GM12878 (cell line): Measurements from ENCODE around the gene ATG10. TPM values are rescaled to one million over a fixed set of nuclear protein-coding genes. Genes with fewer than 3 reads are reported as not detected.

Experiments used
- ATAC-seq: fragments of 200-7000 bp; cut with Tn5 transposase; 3 replicates; pipeline ENCODE4 v1.9.1; 2020; ENCODE audit warnings: mild to moderate bottlenecking, moderate library complexity
- BruUV-seq: library from RNA; stranded (reverse); fragments of 400-500 nt; replicated peaks from 2 replicates; lab custom pipeline; 2021; lab: Mats Ljungman, UMichigan
- CTCF ChIA-PET: fragments of 300-600 bp; sonication (Branson Sonifier 250); formaldehyde crosslinking; extraction: SDS; loops from one replicate; lab custom pipeline; 2021; ENCODE audit warnings: inconsistent platforms; lab: Yijun Ruan, JAX
- POLR2A ChIA-PET: fragments of 350-600 bp; formaldehyde crosslinking; extraction: SDS; loops from one replicate; lab custom pipeline; 2021; ENCODE audit warnings: inconsistent platforms; lab: Charles Lee
- RAD21 ChIA-PET: fragments of 300-600 bp; sonication (Branson Sonifier 250); formaldehyde crosslinking; loops from one replicate; lab custom pipeline; 2023; ENCODE audit warnings: antibody characterized with exemption; ENCODE audit not compliant: unreplicated experiment; lab: Charles Lee
- SMC1A ChIA-PET: fragments of 300-600 bp; sonication (Branson Sonifier 250); formaldehyde crosslinking; loops from one replicate; lab custom pipeline; 2023; ENCODE audit not compliant: unreplicated experiment, uncharacterized antibody; lab: Charles Lee
- DNase-seq: peaks from one replicate; pipeline ENCODE4 v3.0.0-alpha.2; 2011; ENCODE audit warnings: low read depth, low spot score
- FAIRE-seq: peaks from 3 replicates; lab custom pipeline; 2011; peaks lifted over from hg19 to GRCh38; lab: Jason Lieb, UNC
- H2AFZ ChIP-seq: 2 replicates; pipeline ENCODE4 v1.6.0; 2011; ENCODE audit warnings: low read depth, low read length, control low read depth; ENCODE audit not compliant: control insufficient read depth
- H3K27ac ChIP-seq: 2 replicates; pipeline ENCODE4 v1.5.1; 2011; ENCODE audit warnings: control low read depth; ENCODE audit not compliant: control insufficient read depth, insufficient read depth
- H3K27me3 ChIP-seq, 2 experiments: replicated peaks in 1 of 2; 2 replicates each; pipeline versions ENCODE4 v1.6.0 to v1.6.1; 2011; ENCODE audit warnings: low read length in 1 of 2; ENCODE audit not compliant: control insufficient read depth in 2 of 2, insufficient read depth in 2 of 2
- H3K36me3 ChIP-seq, 2 experiments: 2 replicates each; pipeline ENCODE4 v1.5.1; 2011; ENCODE audit warnings: low read length in 1 of 2; ENCODE audit not compliant: control insufficient read depth in 2 of 2, insufficient read depth in 2 of 2
- H3K4me1 ChIP-seq: 2 replicates; pipeline ENCODE4 v1.6.1; 2011; ENCODE audit warnings: mild to moderate bottlenecking, low read length, moderate library complexity, mixed read lengths; ENCODE audit not compliant: control insufficient read depth, insufficient read depth
- H3K4me2 ChIP-seq: 2 replicates; pipeline ENCODE4 v1.6.0; 2011; ENCODE audit warnings: control low read depth; ENCODE audit not compliant: control insufficient read depth, insufficient read depth
- H3K4me3 ChIP-seq: fragments of 200-600 bp; sonication (generic); 2 replicates; pipeline ENCODE4 v1.5.1; 2016
- H3K79me2 ChIP-seq: 2 replicates; pipeline ENCODE4 v1.6.0; 2011; ENCODE audit warnings: low read length; ENCODE audit not compliant: control insufficient read depth, insufficient read depth
- H3K9ac ChIP-seq: 2 replicates; pipeline ENCODE4 v1.8.0; 2011; ENCODE audit warnings: low read length, control low read depth, mixed read lengths; ENCODE audit not compliant: control insufficient read depth, insufficient read depth
- H3K9me3 ChIP-seq: replicated peaks from 3 replicates; pipeline ENCODE4 v1.5.1; 2011; ENCODE audit warnings: mild to moderate bottlenecking, low read length; ENCODE audit not compliant: control insufficient read depth, insufficient read depth
- H4K20me1 ChIP-seq: 2 replicates; pipeline ENCODE4 v1.6.0; 2011; ENCODE audit not compliant: control insufficient read depth, insufficient read depth
- ASH2L ChIP-seq: fragments of 300-600, 200-600 bp; sonication (generic); IDR thresholded peaks from 2 replicates; pipeline ENCODE4 v1.6.1; 2017; ENCODE audit warnings: low read depth, mild to moderate bottlenecking, borderline replicate concordance
- HDAC6 ChIP-seq: fragments of 200-600 bp; sonication (generic); IDR thresholded peaks from one replicate; pipeline ENCODE4 v1.8.0; 2017; ENCODE audit warnings: antibody characterized with exemption; ENCODE audit not compliant: unreplicated experiment
- JUND ChIP-seq: IDR thresholded peaks from 2 replicates; pipeline ENCODE4 v1.6.1; 2012; ENCODE audit warnings: low read depth, mild to moderate bottlenecking, low read length, improper control_type of control experiment, moderate library complexity
- KAT2A ChIP-seq: conservative IDR thresholded peaks from 2 replicates; pipeline ENCODE4 v1.6.1; 2011; ENCODE audit warnings: low read depth, low read length; ENCODE audit not compliant: control insufficient read depth
- MTA2 ChIP-seq: fragments of 450-650 bp; IDR thresholded peaks from 2 replicates; pipeline ENCODE4 v1.6.1; 2016; ENCODE audit warnings: low read depth, mild to moderate bottlenecking, moderate library complexity
- NR2F1 ChIP-seq: fragments of 450-650 bp; conservative IDR thresholded peaks from 2 replicates; pipeline ENCODE4 v1.6.1; 2017; ENCODE audit warnings: mild to moderate bottlenecking
- RAD51 ChIP-seq: fragments of 450-650 bp; IDR thresholded peaks from 2 replicates; pipeline ENCODE4 v1.6.1; 2016; ENCODE audit warnings: moderate library complexity, mild to moderate bottlenecking, inconsistent platforms
- RB1 ChIP-seq: fragments of 450-650 bp; formaldehyde crosslinking; IDR thresholded peaks from 2 replicates; pipeline ENCODE4 v1.6.1; 2017; ENCODE audit warnings: mild to moderate bottlenecking, borderline replicate concordance
- RCOR1 ChIP-seq: conservative IDR thresholded peaks from 2 replicates; pipeline ENCODE4 v1.6.1; 2012; ENCODE audit warnings: low read depth, low read length, improper control_type of control experiment
- RUNX3 ChIP-seq: IDR thresholded peaks from 2 replicates; pipeline ENCODE4 v1.6.1; 2012; ENCODE audit warnings: low read length, inconsistent platforms
- YY1 ChIP-seq: IDR thresholded peaks from 2 replicates; pipeline ENCODE4 v1.6.1; 2011; ENCODE audit warnings: low read depth, mild to moderate bottlenecking, low read length
- ZZZ3 ChIP-seq: IDR thresholded peaks from 2 replicates; pipeline ENCODE4 v1.6.1; 2011; ENCODE audit warnings: low read depth; ENCODE audit not compliant: control insufficient read depth, insufficient read length
- WGBS: methylation state at CpG from one replicate; pipeline ENCODE4 v1.1.6; 2016; ENCODE audit warnings: low lambda C conversion rate; ENCODE audit not compliant: insufficient replicate concordance, insufficient coverage; ENCODE audit errors: missing lambda C conversion rate; 5-methylcytosine and 5-hydroxymethylcytosine counted together
- in situ Hi-C: fragments of 300-500 bp; cut with MboI; formaldehyde crosslinking; loops from 9 replicates; pipeline ENCODE4 v1.14.3; 2018; ENCODE audit warnings: mixed read lengths
- intact Hi-C: fragments of 100-400 bp; cut with micrococcal nuclease; formaldehyde crosslinking; loops from one replicate; pipeline ENCODE4 v1.14.2; 2022; ENCODE audit not compliant: unreplicated experiment
- polyA plus RNA-seq, 11 experiments: library from polyadenylated mRNA; depleted of rRNA in 4 of 11; unstranded in 6 of 11; stranded (reverse) in 5 of 11; fragments of >200 nt; fragmentation: Nextera tagmentation in 4 of 11; fragmentation: Illumina TruSeq in 1 of 11; extraction: Ambion mirVana in 4 of 11; extraction: Trizol in 1 of 11; gene quantifications; 1 replicate in 1 of 11; 2 replicates in 10 of 11; pipeline versions ENCODE4 v1.2.1 to v1.2.3, GENCODE V29; 2011 to 2016; ENCODE audit warnings: inconsistent platforms in 2 of 11, missing spikeins in 2 of 11, low read depth in 1 of 11
- total RNA-seq, 4 experiments: library from RNA; depleted of rRNA in 3 of 4; stranded (reverse); fragments of >200 nt in 3 of 4; fragmentation: Illumina TruSeq in 1 of 4; extraction: Trizol in 1 of 4; gene quantifications; 2 replicates each; pipeline versions ENCODE4 v1.2.1 to v1.2.3, GENCODE V29; 2013 to 2021
- TF ChIP-seq, protein P1 (sequence below): IDR thresholded peaks from 2 replicates; pipeline ENCODE4 v1.6.1; 2012; ENCODE audit warnings: mild to moderate bottlenecking, low read depth, low read length
- TF ChIP-seq, protein P2 (sequence below): fragments of 450-650 bp; conservative IDR thresholded peaks from 2 replicates; pipeline ENCODE4 v1.6.1; 2017; ENCODE audit warnings: mild to moderate bottlenecking, moderate library complexity
- TF ChIP-seq, protein P3 (sequence below): fragments of 450-650 bp; IDR thresholded peaks from 2 replicates; pipeline ENCODE4 v1.6.1; 2018; ENCODE audit warnings: mild to moderate bottlenecking, low read depth, moderate library complexity; ENCODE audit not compliant: partially characterized antibody

The ATG10 gene
- total and polyA plus RNA-seq, 10 of the 15 experiments (the other 5 are each of a cell fraction or from before 2014, with no cell fraction given): 3.8 to 14.4 (median 6.5) TPM

DNA sequence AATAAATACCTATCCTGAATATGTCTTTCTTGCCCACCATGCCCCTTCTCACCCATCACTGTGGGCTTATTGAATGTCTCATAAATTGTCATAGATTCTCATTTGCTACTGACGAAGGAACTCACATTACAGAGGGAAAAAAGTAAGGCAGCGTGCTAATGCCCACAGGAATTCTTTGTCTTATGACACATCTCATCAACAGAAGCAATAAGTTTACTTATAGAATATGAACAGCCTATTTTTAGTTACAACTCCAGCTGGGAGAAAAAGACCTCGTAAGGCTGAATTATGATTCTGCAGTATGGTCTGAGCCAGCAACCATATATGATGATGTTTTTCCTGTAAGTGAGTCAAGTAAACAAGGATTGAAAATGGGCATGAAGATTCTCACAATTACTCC is 22.4 kb upstream of the ATG10 start (continued):
- TF ChIP-seq, protein P1, sequence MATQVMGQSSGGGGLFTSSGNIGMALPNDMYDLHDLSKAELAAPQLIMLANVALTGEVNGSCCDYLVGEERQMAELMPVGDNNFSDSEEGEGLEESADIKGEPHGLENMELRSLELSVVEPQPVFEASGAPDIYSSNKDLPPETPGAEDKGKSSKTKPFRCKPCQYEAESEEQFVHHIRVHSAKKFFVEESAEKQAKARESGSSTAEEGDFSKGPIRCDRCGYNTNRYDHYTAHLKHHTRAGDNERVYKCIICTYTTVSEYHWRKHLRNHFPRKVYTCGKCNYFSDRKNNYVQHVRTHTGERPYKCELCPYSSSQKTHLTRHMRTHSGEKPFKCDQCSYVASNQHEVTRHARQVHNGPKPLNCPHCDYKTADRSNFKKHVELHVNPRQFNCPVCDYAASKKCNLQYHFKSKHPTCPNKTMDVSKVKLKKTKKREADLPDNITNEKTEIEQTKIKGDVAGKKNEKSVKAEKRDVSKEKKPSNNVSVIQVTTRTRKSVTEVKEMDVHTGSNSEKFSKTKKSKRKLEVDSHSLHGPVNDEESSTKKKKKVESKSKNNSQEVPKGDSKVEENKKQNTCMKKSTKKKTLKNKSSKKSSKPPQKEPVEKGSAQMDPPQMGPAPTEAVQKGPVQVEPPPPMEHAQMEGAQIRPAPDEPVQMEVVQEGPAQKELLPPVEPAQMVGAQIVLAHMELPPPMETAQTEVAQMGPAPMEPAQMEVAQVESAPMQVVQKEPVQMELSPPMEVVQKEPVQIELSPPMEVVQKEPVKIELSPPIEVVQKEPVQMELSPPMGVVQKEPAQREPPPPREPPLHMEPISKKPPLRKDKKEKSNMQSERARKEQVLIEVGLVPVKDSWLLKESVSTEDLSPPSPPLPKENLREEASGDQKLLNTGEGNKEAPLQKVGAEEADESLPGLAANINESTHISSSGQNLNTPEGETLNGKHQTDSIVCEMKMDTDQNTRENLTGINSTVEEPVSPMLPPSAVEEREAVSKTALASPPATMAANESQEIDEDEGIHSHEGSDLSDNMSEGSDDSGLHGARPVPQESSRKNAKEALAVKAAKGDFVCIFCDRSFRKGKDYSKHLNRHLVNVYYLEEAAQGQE: no peak

DNA sequence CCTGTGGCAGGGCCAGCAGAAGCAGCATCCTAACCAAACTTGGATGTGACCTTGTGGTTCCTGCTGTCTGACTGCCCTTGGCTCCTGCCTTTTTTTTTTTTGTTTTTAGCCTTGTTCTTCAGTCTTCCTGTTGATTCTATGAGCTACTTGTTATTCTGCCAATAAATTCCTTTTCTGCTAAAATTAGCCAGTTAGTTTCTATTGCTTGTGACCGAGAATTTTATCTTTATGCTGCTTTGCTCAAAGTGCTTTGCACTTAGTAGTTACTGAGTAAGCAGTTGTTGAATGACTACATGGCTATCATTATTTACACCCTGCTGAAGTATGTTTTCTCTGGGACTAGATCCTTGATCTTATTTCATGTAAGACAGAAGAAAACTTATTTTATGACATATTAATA is 20.8 kb upstream of the ATG10 start:
- no peak overlapping the region for H3K27ac ChIP-seq
- H3K4me2 ChIP-seq: no peak overlapping the region
- TF ChIP-seq RCOR1 (no peak), ASH2L (no peak), MTA2 (no peak), HDAC6 (no peak), JUND (no peak), RUNX3 (no peak), RAD51 (no peak), YY1 (no peak), RB1 (no peak), NR2F1 (no peak), ZZZ3 (no peak), KAT2A (no peak)
- TF ChIP-seq, protein P2, sequence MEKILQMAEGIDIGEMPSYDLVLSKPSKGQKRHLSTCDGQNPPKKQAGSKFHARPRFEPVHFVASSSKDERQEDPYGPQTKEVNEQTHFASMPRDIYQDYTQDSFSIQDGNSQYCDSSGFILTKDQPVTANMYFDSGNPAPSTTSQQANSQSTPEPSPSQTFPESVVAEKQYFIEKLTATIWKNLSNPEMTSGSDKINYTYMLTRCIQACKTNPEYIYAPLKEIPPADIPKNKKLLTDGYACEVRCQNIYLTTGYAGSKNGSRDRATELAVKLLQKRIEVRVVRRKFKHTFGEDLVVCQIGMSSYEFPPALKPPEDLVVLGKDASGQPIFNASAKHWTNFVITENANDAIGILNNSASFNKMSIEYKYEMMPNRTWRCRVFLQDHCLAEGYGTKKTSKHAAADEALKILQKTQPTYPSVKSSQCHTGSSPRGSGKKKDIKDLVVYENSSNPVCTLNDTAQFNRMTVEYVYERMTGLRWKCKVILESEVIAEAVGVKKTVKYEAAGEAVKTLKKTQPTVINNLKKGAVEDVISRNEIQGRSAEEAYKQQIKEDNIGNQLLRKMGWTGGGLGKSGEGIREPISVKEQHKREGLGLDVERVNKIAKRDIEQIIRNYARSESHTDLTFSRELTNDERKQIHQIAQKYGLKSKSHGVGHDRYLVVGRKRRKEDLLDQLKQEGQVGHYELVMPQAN: no peak
- TF ChIP-seq, protein P3, sequence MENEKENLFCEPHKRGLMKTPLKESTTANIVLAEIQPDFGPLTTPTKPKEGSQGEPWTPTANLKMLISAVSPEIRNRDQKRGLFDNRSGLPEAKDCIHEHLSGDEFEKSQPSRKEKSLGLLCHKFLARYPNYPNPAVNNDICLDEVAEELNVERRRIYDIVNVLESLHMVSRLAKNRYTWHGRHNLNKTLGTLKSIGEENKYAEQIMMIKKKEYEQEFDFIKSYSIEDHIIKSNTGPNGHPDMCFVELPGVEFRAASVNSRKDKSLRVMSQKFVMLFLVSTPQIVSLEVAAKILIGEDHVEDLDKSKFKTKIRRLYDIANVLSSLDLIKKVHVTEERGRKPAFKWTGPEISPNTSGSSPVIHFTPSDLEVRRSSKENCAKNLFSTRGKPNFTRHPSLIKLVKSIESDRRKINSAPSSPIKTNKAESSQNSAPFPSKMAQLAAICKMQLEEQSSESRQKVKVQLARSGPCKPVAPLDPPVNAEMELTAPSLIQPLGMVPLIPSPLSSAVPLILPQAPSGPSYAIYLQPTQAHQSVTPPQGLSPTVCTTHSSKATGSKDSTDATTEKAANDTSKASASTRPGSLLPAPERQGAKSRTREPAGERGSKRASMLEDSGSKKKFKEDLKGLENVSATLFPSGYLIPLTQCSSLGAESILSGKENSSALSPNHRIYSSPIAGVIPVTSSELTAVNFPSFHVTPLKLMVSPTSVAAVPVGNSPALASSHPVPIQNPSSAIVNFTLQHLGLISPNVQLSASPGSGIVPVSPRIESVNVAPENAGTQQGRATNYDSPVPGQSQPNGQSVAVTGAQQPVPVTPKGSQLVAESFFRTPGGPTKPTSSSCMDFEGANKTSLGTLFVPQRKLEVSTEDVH: no peak
- FAIRE-seq: no peak
- DNase-seq: no peak
- H3K27me3 ChIP-seq: no peaks in the 10 kb centered on the region
- RAD21 ChIA-PET: interaction anchor here (0.7 kb wide), 1 partner anchor 490 kb away, joined by 3 read pairs; no protein-coding TSS in a partner anchor
- no peak overlapping the region for H3K4me3 ChIP-seq
- no peaks in the 10 kb centered on the region for H3K36me3 ChIP-seq
- no peak for ATAC-seq
- CTCF ChIA-PET: no interaction called here
- no peak overlapping the region for H3K9ac ChIP-seq
- no peak overlapping the region for H2AFZ ChIP-seq
- 7% methylated on average over 1 of the region's 1 CpG for WGBS
- intact Hi-C loops: no loop called here
- in situ Hi-C loops: no loop called here
- H3K4me1 ChIP-seq: no peaks in the 10 kb centered on the region
- H3K79me2 ChIP-seq: no peaks in the 10 kb centered on the region
- H4K20me1 ChIP-seq: no peaks in the 10 kb centered on the region
- no TSS peak for BruUV-seq
- no peaks in the 10 kb centered on the region for H3K9me3 ChIP-seq
- POLR2A ChIA-PET: no interaction called here
- SMC1A ChIA-PET: no interaction called here
